ENCODE data around the gene PRPF31.

PRPF31 gene

GRCh38 chr19:54156490-54156889 is 40.9 kb downstream of the PRPF31 start:
- no peak for DNase-seq (ENCODE audit: extremely low read depth, insufficient read length)
- Histone ChIP-seq H3K36me3 (ENCODE audit: control insufficient read depth, insufficient read depth, low read length) (peaks cover 42% of the 10 kb centered on the region), H3K4me3 (replicated peaks; ENCODE audit: low read depth, low read length) (no peak overlapping the region), H3K27me3 (replicated peaks; ENCODE audit: control insufficient read depth, insufficient read depth, low read length) (no peaks in the 10 kb centered on the region)
- TF ChIP-seq, protein P1, sequence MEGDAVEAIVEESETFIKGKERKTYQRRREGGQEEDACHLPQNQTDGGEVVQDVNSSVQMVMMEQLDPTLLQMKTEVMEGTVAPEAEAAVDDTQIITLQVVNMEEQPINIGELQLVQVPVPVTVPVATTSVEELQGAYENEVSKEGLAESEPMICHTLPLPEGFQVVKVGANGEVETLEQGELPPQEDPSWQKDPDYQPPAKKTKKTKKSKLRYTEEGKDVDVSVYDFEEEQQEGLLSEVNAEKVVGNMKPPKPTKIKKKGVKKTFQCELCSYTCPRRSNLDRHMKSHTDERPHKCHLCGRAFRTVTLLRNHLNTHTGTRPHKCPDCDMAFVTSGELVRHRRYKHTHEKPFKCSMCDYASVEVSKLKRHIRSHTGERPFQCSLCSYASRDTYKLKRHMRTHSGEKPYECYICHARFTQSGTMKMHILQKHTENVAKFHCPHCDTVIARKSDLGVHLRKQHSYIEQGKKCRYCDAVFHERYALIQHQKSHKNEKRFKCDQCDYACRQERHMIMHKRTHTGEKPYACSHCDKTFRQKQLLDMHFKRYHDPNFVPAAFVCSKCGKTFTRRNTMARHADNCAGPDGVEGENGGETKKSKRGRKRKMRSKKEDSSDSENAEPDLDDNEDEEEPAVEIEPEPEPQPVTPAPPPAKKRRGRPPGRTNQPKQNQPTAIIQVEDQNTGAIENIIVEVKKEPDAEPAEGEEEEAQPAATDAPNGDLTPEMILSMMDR (IDR thresholded peaks at IDR 0.05; ENCODE audit: insufficient read depth, low read length, poor library complexity, severe bottlenecking) = no peak

- Histone ChIP-seq H3K4me3 (replicated peaks; ENCODE audit: low read depth, low read length) (no peak overlapping the region), H3K27me3 (replicated peaks; ENCODE audit: control insufficient read depth, insufficient read depth, low read length) (no peaks in the 10 kb centered on the region), H3K36me3 (ENCODE audit: control insufficient read depth, insufficient read depth, low read length) (peaks cover 39% of the 10 kb centered on the region)
- DNase-seq (ENCODE audit: extremely low read depth, insufficient read length) = no peak
- TF ChIP-seq, protein P1 (IDR thresholded peaks at IDR 0.05; ENCODE audit: insufficient read depth, low read length, poor library complexity, severe bottlenecking) = no peak
These were observed 41.4 kb downstream of the PRPF31 start for GRCh38 chr19:54156953-54157352.

DNA sequence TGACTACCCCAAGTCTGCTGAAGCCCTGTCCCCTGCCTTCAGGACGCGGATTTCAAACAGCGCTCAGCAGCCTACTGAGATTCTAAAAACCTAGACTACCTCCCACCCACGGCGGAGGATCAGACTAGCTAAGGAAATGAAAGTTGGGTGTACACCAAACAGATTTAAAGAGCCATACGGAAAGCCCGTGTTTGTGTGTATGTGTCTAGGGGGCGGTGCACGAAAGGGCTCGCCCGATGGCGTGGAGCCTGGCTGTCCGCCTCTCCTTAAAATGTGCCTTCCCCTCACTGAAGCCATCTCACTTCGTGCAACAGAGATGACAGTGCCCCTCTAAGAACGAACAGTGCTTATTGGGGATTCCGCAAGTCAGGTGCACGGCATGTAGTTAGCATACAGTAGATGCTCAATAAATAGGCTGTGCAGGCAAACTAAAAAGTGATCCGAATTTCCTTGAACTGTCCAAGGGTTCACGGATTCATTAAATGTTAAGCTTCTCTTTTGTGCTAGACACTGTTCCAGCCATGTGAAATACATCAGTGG is 43.3 kb downstream of the PRPF31 start:
- no peaks in the 10 kb centered on the region for H3K27me3 ChIP-seq (replicated peaks; ENCODE audit: control insufficient read depth, insufficient read depth, low read length)
- H3K4me3 ChIP-seq (replicated peaks; ENCODE audit: low read depth, low read length) = peak overlapping the region; percentile 91
- TF ChIP-seq, protein P1 (IDR thresholded peaks at IDR 0.05; ENCODE audit: insufficient read depth, low read length, poor library complexity, severe bottlenecking) = no peak
- no peak for DNase-seq (ENCODE audit: extremely low read depth, insufficient read length)
- peaks cover 27% of the 10 kb centered on the region for H3K36me3 ChIP-seq (ENCODE audit: control insufficient read depth, insufficient read depth, low read length)

DNA sequence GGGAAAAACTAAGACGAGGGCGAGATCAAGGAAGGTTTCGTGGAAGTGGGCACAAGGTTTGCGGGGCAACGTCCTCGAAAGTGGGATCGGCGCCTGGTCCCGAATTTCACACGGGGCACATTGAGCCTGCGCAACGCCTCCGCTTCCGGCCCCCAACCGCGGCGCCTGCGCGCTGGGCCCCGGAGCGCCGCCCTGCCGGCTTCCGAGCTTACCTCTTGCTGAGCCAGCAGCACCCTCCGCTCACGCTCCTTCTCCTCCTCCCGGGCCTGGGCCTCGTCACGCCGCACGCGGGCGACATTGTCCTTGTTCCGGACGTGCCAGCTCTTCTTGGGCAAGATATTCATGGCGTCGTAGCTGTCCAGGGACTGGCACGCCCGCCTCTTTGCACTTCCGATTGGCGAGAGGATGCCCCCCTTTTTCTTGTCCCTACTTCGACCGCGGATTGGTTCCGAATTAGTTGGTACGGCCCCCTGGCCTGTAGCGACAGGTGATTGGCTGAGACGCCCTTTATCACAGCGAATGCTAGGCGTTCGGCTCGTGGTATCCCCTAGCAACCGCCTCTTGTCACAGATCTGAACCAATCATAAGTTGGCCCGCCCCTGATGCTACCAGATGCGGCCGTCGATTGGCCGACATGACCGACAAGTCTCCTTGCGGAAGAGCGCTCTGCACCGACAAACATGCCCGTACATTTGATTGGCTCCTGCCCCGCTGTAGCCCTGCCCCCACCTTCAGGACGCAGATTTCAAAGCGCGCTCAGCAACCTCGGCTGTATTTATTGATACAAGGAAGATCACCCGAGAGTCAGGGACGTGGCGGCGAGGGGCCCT is 44.0 kb downstream of the PRPF31 start, which contains the start of gene LENG1:
Gene LENG1 (minus strand): TSS at position 370 of the 830 bp plus-strand sequence. CDS start 26 bp downstream, at position 344.
- Histone ChIP-seq H3K36me3 (ENCODE audit: control insufficient read depth, insufficient read depth, low read length) (peaks cover 23% of the 10 kb centered on the region), H3K27me3 (replicated peaks; ENCODE audit: control insufficient read depth, insufficient read depth, low read length) (no peaks in the 10 kb centered on the region), H3K4me3 (replicated peaks; ENCODE audit: low read depth, low read length) (peak within 1 kb of the TSS; percentile 91)
- peak; percentile 95 for DNase-seq (ENCODE audit: extremely low read depth, insufficient read length)
- TF ChIP-seq, protein P1 (IDR thresholded peaks at IDR 0.05; ENCODE audit: insufficient read depth, low read length, poor library complexity, severe bottlenecking) = no peak

- Histone ChIP-seq H3K4me3 (replicated peaks; ENCODE audit: low read depth, low read length) (peak overlapping the region; percentile 78), H3K27me3 (replicated peaks; ENCODE audit: control insufficient read depth, insufficient read depth, low read length) (no peaks in the 10 kb centered on the region), H3K36me3 (ENCODE audit: control insufficient read depth, insufficient read depth, low read length) (peaks cover 16% of the 10 kb centered on the region)
- TF ChIP-seq, protein P1 (IDR thresholded peaks at IDR 0.05; ENCODE audit: insufficient read depth, low read length, poor library complexity, severe bottlenecking) = no peak
- DNase-seq (ENCODE audit: extremely low read depth, insufficient read length) = no peak
These were observed 44.7 kb downstream of the PRPF31 start for GRCh38 chr19:54160182-54160811.
